DMS153 treated with DMSO at 0.1 percent for 48 hours (cell line): ENCODE results near the gene KCNE4.

ENCODE experiments used
- DNase-seq: peaks from one replicate; lab custom pipeline; 2025; ENCODE audit not compliant: unreplicated experiment; lab: John Stamatoyannopoulos, UW

The KCNE4 gene, protein sequence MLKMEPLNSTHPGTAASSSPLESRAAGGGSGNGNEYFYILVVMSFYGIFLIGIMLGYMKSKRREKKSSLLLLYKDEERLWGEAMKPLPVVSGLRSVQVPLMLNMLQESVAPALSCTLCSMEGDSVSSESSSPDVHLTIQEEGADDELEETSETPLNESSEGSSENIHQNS

GRCh38 chr2:223051693-223052289 lies at the start of gene KCNE4:
Gene KCNE4 (plus strand): TSS chr2:223052190. CDS start chr2:223052831, 641 bp downstream.
- no peak for DNase-seq

GRCh38 chr2:223003191-223003590 lies 48.8 kb upstream of the KCNE4 start:
- no peak for DNase-seq

GRCh38 chr2:223005496-223005895 lies 46.5 kb upstream of the KCNE4 start:
- no peak for DNase-seq

DNA sequence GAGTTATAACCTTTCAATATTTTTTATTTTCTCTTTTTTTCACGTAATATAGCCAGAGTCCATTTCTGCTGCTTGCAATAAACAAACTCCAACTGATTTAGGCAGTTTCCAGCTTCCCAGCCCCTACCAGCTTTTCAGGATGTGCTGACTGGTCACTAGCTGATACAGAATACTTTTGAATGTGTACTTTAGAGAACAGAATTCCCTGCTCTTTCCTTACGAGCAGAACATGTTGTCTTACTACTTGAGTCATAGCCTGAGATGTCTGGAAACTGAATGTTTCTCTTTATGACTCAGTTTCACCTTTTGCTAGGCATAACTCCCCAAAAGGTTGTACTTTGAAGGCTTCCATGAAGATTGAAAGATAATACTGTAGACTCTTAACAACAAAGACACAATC lies 44.5 kb upstream of the KCNE4 start:
- no peak for DNase-seq

GRCh38 chr2:223008162-223008561 lies 43.8 kb upstream of the KCNE4 start:
- no peak for DNase-seq

GRCh38 chr2:223008956-223009355 lies 43.0 kb upstream of the KCNE4 start:
- DNase-seq: no peak

GRCh38 chr2:223010641-223011040 lies 41.3 kb upstream of the KCNE4 start:
- no peak for DNase-seq

GRCh38 chr2:223012291-223012690 lies 39.7 kb upstream of the KCNE4 start:
- DNase-seq: no peak

- no peak for DNase-seq
Measured at GRCh38 chr2:223019390-223019930, 32.5 kb upstream of the KCNE4 start.

GRCh38 chr2:223019987-223020717 lies 31.8 kb upstream of the KCNE4 start:
- DNase-seq: no peak

GRCh38 chr2:223020971-223021675 lies 30.9 kb upstream of the KCNE4 start:
- no peak for DNase-seq

DNA sequence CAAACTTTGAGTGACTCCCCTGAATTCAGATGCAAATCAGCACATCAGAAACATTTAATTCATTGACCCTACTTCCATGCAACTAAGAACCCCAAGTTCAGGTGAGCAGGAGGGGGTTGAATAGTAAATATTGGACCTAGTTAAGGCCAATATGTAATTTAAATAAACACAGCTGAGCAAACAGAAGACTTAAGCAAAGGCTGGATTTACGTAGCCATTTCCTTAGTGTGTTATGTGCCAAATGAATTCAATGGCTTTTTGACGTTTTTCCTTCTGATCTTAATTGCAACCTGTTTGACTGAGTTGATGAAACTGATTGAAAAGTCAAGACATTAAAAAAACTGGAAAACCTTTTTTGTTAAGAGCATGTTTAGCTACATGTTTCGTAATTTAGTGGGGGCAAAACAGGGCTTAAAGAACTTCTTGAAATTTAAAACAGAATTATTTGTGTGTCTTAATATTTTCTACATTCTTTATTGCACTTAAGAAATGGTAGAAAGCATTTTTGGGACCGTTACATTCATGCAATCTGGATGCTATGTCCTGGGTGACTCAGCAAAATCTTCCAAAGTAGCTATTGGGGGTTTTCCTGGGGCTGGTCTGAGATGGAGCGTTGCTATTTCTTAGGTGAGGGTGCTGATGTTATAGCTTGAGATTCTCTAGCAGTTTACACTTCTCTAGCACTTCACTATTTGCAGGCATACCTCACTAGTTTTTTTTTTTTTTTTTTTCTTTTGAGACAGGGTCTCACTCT lies 25.5 kb upstream of the KCNE4 start:
- peak; percentile 77 for DNase-seq

GRCh38 chr2:223027442-223027841 lies 24.5 kb upstream of the KCNE4 start:
- DNase-seq: no peak

GRCh38 chr2:223029287-223029686 lies 22.7 kb upstream of the KCNE4 start:
- DNase-seq: no peak

DNA sequence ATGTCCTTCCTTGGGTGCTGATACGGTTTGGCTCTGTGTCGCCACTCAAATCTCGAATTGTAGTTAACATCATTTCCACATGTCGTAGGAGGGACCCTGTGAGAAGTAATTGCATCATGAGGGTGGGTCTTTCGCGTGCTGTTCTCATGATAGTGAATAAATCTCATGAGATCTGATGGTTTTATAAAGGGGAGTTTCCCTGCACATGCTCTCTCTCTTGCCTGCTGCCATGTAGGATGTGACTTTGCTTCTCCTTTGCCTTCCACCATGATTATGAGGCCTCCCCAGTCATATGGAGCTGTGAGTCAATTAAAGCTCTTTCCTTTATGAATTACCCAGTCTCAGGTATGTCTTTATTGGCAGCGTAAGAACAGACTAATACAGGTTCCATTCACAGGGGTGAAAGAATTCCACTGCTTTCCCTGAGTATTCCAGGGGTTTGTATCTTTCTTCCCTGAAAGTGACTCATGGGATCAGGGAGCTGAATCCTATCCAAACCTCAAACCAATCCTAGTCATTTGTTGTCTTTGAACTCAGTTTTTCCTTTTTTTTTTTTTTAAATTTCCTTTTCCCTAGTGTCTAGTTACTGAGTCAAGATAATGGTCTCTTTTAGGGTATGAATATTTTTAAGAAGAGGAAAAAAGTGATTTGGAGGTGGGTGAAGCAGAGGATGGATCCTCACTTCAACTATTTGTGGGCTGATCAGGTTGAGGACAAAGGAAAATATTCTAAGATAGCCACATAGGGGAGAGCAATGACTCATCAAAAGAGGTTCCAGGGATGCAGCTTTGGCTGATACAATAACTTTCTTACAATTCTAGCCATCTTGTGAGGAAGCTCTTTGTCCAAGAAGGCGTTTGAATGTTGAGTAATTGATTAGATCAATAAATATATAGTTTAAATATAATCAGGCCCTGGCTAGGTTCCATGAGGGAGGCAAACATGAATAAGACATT lies 19.5 kb upstream of the KCNE4 start:
- DNase-seq: no peak

- no peak for DNase-seq
Measured at GRCh38 chr2:223034221-223034975, 17.6 kb upstream of the KCNE4 start.

GRCh38 chr2:223036790-223037444 lies 15.1 kb upstream of the KCNE4 start:
- DNase-seq: no peak

DNA sequence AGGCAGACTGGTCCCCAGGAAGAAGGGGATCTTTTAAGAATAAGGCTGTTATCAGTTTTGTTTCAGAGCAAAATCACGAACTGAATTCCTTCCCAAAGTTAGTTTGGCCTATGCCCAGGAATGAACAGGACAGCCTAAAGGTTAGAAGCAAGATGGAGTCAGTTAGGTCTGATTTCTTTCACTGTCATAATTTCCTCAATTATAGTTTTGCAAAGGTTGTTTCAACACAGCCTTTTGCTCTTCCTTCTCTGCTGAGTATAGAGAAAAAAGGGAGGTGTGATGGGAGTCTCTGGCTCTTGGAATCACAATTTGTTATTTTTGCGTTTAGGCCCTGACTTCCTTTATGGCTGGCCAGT lies 14.6 kb upstream of the KCNE4 start:
- no peak for DNase-seq

DNA sequence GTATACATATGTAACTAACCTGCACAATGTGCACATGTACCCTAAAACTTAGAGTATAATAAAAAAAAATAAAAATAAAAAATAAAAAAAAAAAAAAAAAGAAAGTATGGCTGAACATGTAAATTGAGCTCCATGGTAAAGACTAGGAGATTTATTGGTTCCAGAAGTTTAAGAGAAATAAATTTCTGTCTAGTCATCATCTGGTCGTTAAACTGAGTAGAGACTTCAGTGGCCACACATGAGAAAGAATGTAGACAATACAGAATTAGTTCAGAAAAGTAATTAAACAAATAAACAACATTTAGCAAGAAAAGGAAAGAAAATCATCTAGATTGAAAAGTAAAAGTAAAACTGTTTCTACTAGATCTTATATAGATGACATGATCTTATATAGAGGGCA lies 12.4 kb upstream of the KCNE4 start:
- DNase-seq: no peak
